HCT116 (cell line): ENCODE results near the gene CAPN13. TPM values are rescaled to one million over a fixed set of nuclear protein-coding genes. Genes with fewer than 3 reads are reported as not detected.

ENCODE experiments used
- ATAC-seq: fragments of 200-7000 bp; cut with Tn5 transposase; 2 replicates; pipeline ENCODE4 v1.9.1; 2020; ENCODE audit warnings: mild to moderate bottlenecking, moderate library complexity
- BruUV-seq: library from RNA; stranded (reverse); fragments of 400-500 nt; replicated peaks from 2 replicates; lab custom pipeline; 2021; lab: Mats Ljungman, UMichigan
- CTCF ChIA-PET: fragments of 300-600 bp; sonication (Branson Sonifier 250); formaldehyde crosslinking; loops from one replicate; lab custom pipeline; 2021; ENCODE audit warnings: antibody characterized with exemption; lab: Charles Lee
- POLR2A ChIA-PET: fragments of 300-600, 350-600 bp; sonication (Branson Sonifier 250); formaldehyde crosslinking; loops from one replicate; lab custom pipeline; 2021; ENCODE audit warnings: antibody characterized with exemption; lab: Charles Lee
- RAD21 ChIA-PET, 2 experiments: fragments of 300-600 bp; sonication (Branson Sonifier 250); formaldehyde crosslinking; loops; one replicate each; lab custom pipeline; 2023; ENCODE audit warnings: low total read pairs in 2 of 2; ENCODE audit not compliant: uncharacterized antibody in 2 of 2, unreplicated experiment in 2 of 2, low non-redundant PET in 1 of 2; lab: Charles Lee
- DNase-seq: peaks from one replicate; pipeline ENCODE4 v3.0.0-alpha.2; 2010; ENCODE audit warnings: low read depth, low spot score
- H2AFZ ChIP-seq: fragments of 200-600 bp; shearing (Covaris generic), sonication (generic); 2 replicates; pipeline ENCODE4 v1.6.1; 2017; ENCODE audit warnings: low read depth, mixed run types, mixed read lengths, antibody characterized with exemption, low read length; ENCODE audit not compliant: poor library complexity, severe bottlenecking
- H3K27ac ChIP-seq: 2 replicates; pipeline ENCODE4 v1.5.1; 2012; ENCODE audit warnings: low read depth, low read length
- H3K27me3 ChIP-seq: fragments of 200-600 bp; sonication (generic); 2 replicates; pipeline ENCODE4 v1.6.1; 2016; ENCODE audit warnings: mixed run types, low read length, mixed read lengths; ENCODE audit not compliant: insufficient read depth
- H3K36me3 ChIP-seq, 2 experiments: fragments of 200-500 bp in 1 of 2; fragments of 200-600 bp in 1 of 2; sonication (Bioruptor generic) in 1 of 2; sonication (generic) in 1 of 2; 2 replicates each; pipeline versions ENCODE4 v1.5.1 to v1.6.1; 2014 to 2016; ENCODE audit warnings: low read length in 2 of 2, inconsistent platforms in 1 of 2, mixed read lengths in 1 of 2, mixed run types in 1 of 2; ENCODE audit not compliant: insufficient read depth in 2 of 2, control insufficient read depth in 1 of 2
- H3K4me1 ChIP-seq, 2 experiments: fragments of 200-600 bp in 1 of 2; sonication (generic) in 1 of 2; 2 replicates each; pipeline versions ENCODE4 v1.5.1 to v1.6.1; 2012 to 2017; ENCODE audit warnings: low read length in 2 of 2, inconsistent platforms in 1 of 2, mild to moderate bottlenecking in 1 of 2, mixed read lengths in 1 of 2, mixed run types in 1 of 2, moderate library complexity in 1 of 2; ENCODE audit not compliant: insufficient read depth in 2 of 2, control insufficient read depth in 1 of 2
- H3K4me2 ChIP-seq: fragments of 200-600 bp; sonication (generic); 2 replicates; pipeline ENCODE4 v1.6.1; 2017; ENCODE audit warnings: mixed run types, low read length, mixed read lengths
- H3K4me3 ChIP-seq, 2 experiments: fragments of 200-600 bp in 1 of 2; sonication (generic) in 1 of 2; replicated peaks in 1 of 2; 2 replicates each; pipeline ENCODE4 v1.5.1; 2011 to 2016; ENCODE audit warnings: low read length in 2 of 2, control low read depth in 1 of 2, low read depth in 1 of 2, mild to moderate bottlenecking in 1 of 2, mixed read lengths in 1 of 2, mixed run types in 1 of 2
- H3K79me2 ChIP-seq: fragments of 200-600 bp; sonication (generic); 2 replicates; pipeline ENCODE4 v1.6.1; 2017; ENCODE audit warnings: mild to moderate bottlenecking, mixed run types, low read length, moderate library complexity, mixed read lengths; ENCODE audit not compliant: insufficient read depth
- H3K9ac ChIP-seq: fragments of 200-600 bp; sonication (generic); 2 replicates; pipeline ENCODE4 v1.6.1; 2016; ENCODE audit warnings: low read length, mixed read lengths
- H3K9me2 ChIP-seq: fragments of 200-600 bp; sonication (generic), shearing (Covaris generic); 2 replicates; pipeline ENCODE4 v1.6.1; 2017; ENCODE audit warnings: mixed run types, mild to moderate bottlenecking, moderate library complexity; ENCODE audit not compliant: insufficient read depth
- H3K9me3 ChIP-seq, 2 experiments: fragments of 200-500 bp in 1 of 2; fragments of 200-600 bp in 1 of 2; sonication (Bioruptor generic) in 1 of 2; sonication (generic) in 1 of 2; 2 replicates each; pipeline ENCODE4 v1.6.1; 2014 to 2017; ENCODE audit warnings: low read length in 2 of 2, mixed read lengths in 2 of 2, inconsistent platforms in 1 of 2, low read depth in 1 of 2, mild to moderate bottlenecking in 1 of 2, mixed run types in 1 of 2, moderate library complexity in 1 of 2; ENCODE audit not compliant: control insufficient read depth in 1 of 2, insufficient read depth in 1 of 2
- H4K20me1 ChIP-seq: fragments of 200-600 bp; sonication (generic), shearing (Covaris generic); 2 replicates; pipeline ENCODE4 v1.6.1; 2017; ENCODE audit warnings: mixed run types, mild to moderate bottlenecking, moderate library complexity; ENCODE audit not compliant: insufficient read depth
- CEBPB ChIP-seq: IDR thresholded peaks from 2 replicates; pipeline ENCODE4 v1.6.1; 2012; ENCODE audit warnings: low read depth
- EZH2 ChIP-seq: fragments of 200-600 bp; sonication (generic); IDR thresholded peaks from 2 replicates; pipeline ENCODE4 v1.6.1; 2017; ENCODE audit warnings: antibody characterized with exemption, mixed run types
- EZH2phosphoT487 ChIP-seq: fragments of 200-600 bp; IDR thresholded peaks from 2 replicates; pipeline ENCODE4 v1.6.1; 2018; ENCODE audit warnings: antibody characterized with exemption, borderline replicate concordance
- POLR2AphosphoS5 ChIP-seq: IDR thresholded peaks from 2 replicates; pipeline ENCODE4 v1.6.1; 2011; ENCODE audit warnings: mild to moderate bottlenecking, low read depth, low read length, moderate library complexity
- TCF7L2 ChIP-seq: IDR thresholded peaks from 2 replicates; pipeline ENCODE4 v1.7.0; 2011; ENCODE audit warnings: borderline replicate concordance, inconsistent platforms; ENCODE audit not compliant: insufficient read depth, insufficient read length; ENCODE audit errors: extremely low read depth
- YY1 ChIP-seq: IDR thresholded peaks from 2 replicates; pipeline ENCODE4 v1.6.1; 2011; ENCODE audit warnings: low read length, low read depth, moderate library complexity, mild to moderate bottlenecking; ENCODE audit not compliant: insufficient replicate concordance; ENCODE audit errors: extremely low read depth
- intact Hi-C: fragments of 100-400 bp; cut with micrococcal nuclease; formaldehyde crosslinking; loops from 2 replicates; pipeline ENCODE4 v1.10.0; 2022
- total RNA-seq: library from RNA; stranded (reverse); gene quantifications from one replicate; pipeline ENCODE4 v1.2.1, GENCODE V29; 2021; ENCODE audit not compliant: unreplicated experiment
- TF ChIP-seq, protein P1 (sequence below): IDR thresholded peaks from 2 replicates; pipeline ENCODE4 v1.6.1; 2012

Gene CAPN13
- total RNA-seq, 1 experiment from 2014 or later, result 0.25 TPM

DNA sequence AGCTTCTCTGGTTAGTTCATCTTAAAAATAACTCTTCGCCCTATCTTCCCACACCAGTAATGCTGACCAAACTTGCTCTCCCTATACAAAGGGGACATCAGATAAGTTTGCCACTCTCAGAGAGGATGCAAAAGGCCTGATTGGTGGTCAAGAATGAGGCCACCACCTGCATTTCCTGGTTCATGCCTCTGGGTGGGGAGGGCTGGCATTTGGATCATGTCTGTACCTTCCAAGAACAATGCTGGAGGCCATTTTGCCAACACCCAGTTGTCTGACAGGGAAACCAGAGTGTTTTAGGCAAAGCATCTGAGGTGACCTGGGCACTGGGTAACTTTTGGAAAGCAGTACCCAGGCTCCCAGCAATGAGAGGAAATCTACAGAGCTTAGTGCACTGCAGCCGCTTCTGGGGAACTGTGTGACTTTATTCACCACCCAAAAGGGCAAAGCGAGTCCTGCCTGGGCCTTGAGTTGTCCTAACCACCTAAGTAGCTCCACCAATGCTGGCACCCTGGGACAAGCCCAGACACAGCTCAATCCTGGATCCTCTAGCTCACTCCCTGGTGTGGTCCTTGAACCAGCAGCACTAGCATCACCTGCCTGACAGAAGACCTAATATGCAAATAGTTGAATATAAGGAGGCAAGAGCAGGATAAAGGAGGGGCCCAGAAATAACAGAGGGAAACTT, 35.1 kb downstream of the CAPN13 start:
- intact Hi-C loops, result no loop called here
- DNase-seq (no peak), ATAC-seq (no peak)
- Histone ChIP-seq H3K9me2 (no peaks in the 10 kb centered on the region), H3K4me3 (no peak overlapping the region), H3K4me1 (no peaks in the 10 kb centered on the region), H3K9me3 (no peaks in the 10 kb centered on the region), H3K4me2 (no peak overlapping the region), H3K9ac (no peak overlapping the region), H3K79me2 (no peaks in the 10 kb centered on the region), H3K27ac (no peak overlapping the region), H3K27me3 (peaks cover 47% of the 10 kb centered on the region), H4K20me1 (no peaks in the 10 kb centered on the region), H3K36me3 (no peaks in the 10 kb centered on the region), H2AFZ (no peak overlapping the region)
- POLR2A ChIA-PET, result no interaction called here
- TF ChIP-seq EZH2, result no peak
- no peak for TF ChIP-seq YY1
- CTCF ChIA-PET, result no interaction called here
- no TSS peak for BruUV-seq
- RAD21 ChIA-PET, result no interaction called here

DNA sequence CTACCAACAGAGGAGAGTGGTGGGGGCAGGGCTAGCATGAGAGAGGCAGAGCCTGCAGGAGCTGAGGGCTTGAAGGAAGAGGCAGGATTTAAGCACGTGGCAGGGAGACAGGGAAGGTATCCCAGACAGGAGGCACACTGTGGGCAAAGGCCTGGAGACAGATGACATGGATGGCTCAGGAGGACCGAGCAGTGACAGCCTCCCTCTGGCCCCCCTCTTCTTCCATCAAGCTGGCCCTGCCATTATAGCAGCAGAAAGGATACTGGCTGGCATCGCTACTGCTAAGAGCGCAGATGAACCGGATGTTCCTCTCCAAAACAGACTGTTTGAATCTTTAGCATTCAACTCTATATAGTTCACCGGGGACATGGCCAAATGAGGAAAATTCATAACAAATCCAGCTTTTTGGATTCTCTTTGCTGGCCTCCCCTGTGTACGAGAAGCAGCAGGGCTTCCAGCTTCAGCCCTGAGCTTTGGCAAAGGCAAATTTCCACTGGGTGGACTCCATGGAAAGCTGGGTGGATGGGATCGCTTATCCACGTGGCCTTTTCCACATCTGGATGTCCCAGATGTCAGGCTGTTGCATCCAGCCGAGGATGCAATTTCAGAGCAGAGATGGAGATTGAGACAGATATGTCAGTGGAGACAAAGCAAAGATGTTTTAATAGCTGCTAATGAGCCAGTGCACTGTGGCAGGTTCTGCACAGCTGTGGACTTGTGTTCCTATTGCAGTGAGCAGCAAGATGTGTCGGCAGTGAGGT, 36.2 kb downstream of the CAPN13 start:
- Histone ChIP-seq H2AFZ (no peak overlapping the region), H3K27me3 (peaks cover 56% of the 10 kb centered on the region), H3K9me2 (no peaks in the 10 kb centered on the region), H3K9me3 (no peaks in the 10 kb centered on the region), H3K9ac (no peak overlapping the region), H3K4me3 (no peak overlapping the region), H3K27ac (no peak overlapping the region), H3K36me3 (no peaks in the 10 kb centered on the region), H3K4me2 (no peak overlapping the region), H3K79me2 (no peaks in the 10 kb centered on the region), H3K4me1 (no peaks in the 10 kb centered on the region), H4K20me1 (no peaks in the 10 kb centered on the region)
- no peak for TF ChIP-seq POLR2AphosphoS5
- no peak for TF ChIP-seq CEBPB
- TF ChIP-seq, protein P1, sequence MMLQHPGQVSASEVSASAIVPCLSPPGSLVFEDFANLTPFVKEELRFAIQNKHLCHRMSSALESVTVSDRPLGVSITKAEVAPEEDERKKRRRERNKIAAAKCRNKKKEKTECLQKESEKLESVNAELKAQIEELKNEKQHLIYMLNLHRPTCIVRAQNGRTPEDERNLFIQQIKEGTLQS, result no peak
- no peak for TF ChIP-seq EZH2phosphoT487
- TF ChIP-seq TCF7L2, result no peak
- RAD21 ChIA-PET, result no interaction called here
- BruUV-seq, result no TSS peak
- POLR2A ChIA-PET, result no interaction called here
- no peak for ATAC-seq
- DNase-seq, result no peak
- intact Hi-C loops, result no loop called here
- CTCF ChIA-PET, result no interaction called here
